Adrenal gland (tissue), 12 donors: ENCODE results near the gene DYRK1A. TPM values are rescaled to one million over a fixed set of nuclear protein-coding genes. Genes with fewer than 3 reads are reported as not detected.

Experiments used
- DNase-seq, 7 donors: peaks; one replicate each; pipeline ENCODE4 v3.0.0-alpha.2; 2019 to 2020
- H3K27ac ChIP-seq, 5 donors: fragments of 200-600 bp; sonication (generic) in 4 of 5; 1 replicate in 3 of 5; 2 replicates in 2 of 5; pipeline versions ENCODE4 v1.5.1 to v1.8.0; 2016 to 2020; ENCODE audit warnings: mild to moderate bottlenecking in 1 of 5
- H3K27me3 ChIP-seq: fragments of 200-600 bp; 2 replicates; pipeline ENCODE4 v1.8.0; 2021
- H3K36me3 ChIP-seq, 2 donors: fragments of 200-600 bp; replicated peaks in 1 of 2; 1 replicate in 1 of 2; 2 replicates in 1 of 2; pipeline versions ENCODE4 v1.5.1 to v1.8.0; 2018 to 2022
- H3K4me1 ChIP-seq, 2 donors: fragments of 200-600 bp; replicated peaks in 1 of 2; 1 replicate in 1 of 2; 2 replicates in 1 of 2; pipeline versions ENCODE4 v1.5.1 to v1.8.0; 2018 to 2021
- H3K4me3 ChIP-seq, 4 donors: fragments of 200-600 bp; sonication (generic) in 3 of 4; one replicate each; pipeline ENCODE4 v1.5.1; 2016 to 2018
- H3K9me3 ChIP-seq, 3 donors: fragments of 200-600 bp; sonication (generic) in 1 of 3; replicated peaks in 1 of 3; 1 replicate in 2 of 3; 2 replicates in 1 of 3; pipeline versions ENCODE4 v1.5.1 to v1.8.0; 2016 to 2021
- CTCF ChIP-seq, 6 experiments: fragments of 450-650 bp in 4 of 6; fragments of 200-600 bp in 2 of 6; sonication (generic) in 1 of 6; IDR thresholded peaks; 1 replicate in 5 of 6; 2 replicates in 1 of 6; pipeline versions ENCODE4 v1.5.1 to v1.8.0; 2016 to 2021; ENCODE audit warnings: antibody characterized with exemption in 6 of 6, mild to moderate bottlenecking in 2 of 6, moderate library complexity in 1 of 6
- POLR2A ChIP-seq, 2 donors: fragments of 450-650 bp; IDR thresholded peaks; one replicate each; pipeline ENCODE4 v1.6.1; 2017; ENCODE audit warnings: antibody characterized with exemption in 2 of 2, mild to moderate bottlenecking in 2 of 2, moderate library complexity in 1 of 2
- WGBS, 4 donors: extraction: QIAGEN DNeasy Blood & Tissue Kit in 2 of 4; methylation state at CpG; one replicate each; pipeline versions ENCODE4 v1.1.5 to v1.1.7; 2013 to 2017; 5-methylcytosine and 5-hydroxymethylcytosine counted together
- intact Hi-C, 2 donors: fragments of 100-400 bp; cut with DNase I; formaldehyde crosslinking; loops; one replicate each; pipeline versions ENCODE4 v1.14.1 to v1.15.0; 2022 to 2023
- polyA plus RNA-seq, 3 donors: library from polyadenylated mRNA; stranded (reverse); fragments of 200-250 nt in 2 of 3; fragments of 350-450 nt in 1 of 3; fragmentation: Illumina TruSeq in 1 of 3; extraction: RNeasy Lipid Tissue Mini Kit (QIAGEN cat#74804) in 1 of 3; gene quantifications; one replicate each; pipeline ENCODE4 v1.2.3, GENCODE V29; 2013 to 2014
- total RNA-seq, 9 donors: library from RNA; depleted of rRNA in 4 of 9; stranded (reverse); fragments of >200 nt in 4 of 9; fragments of 120-200 nt in 1 of 9; fragmentation: NEBNext Ultra II Directional in 1 of 9; extraction: Animal tissue kit (Norgen Biotek cat#: 25700) in 1 of 9; gene quantifications; one replicate each; pipeline versions ENCODE4 v1.1.0 to v1.2.4, GENCODE V29; 2013 to 2023
- donor health status: healthy with polysubstance abuse.
- donor health status: Bipolar disorder and iron deficiency.
- donor health status: DM: yes; HTN: yes; CAD: no.
- donor health status: DM: no; HTN: no; CAD: no.
- donor health status: DM: no; HTN: no; CAD: no.
- donor health status: DM: yes; HTN: yes; CAD: no.

The DYRK1A gene
- total and polyA plus RNA-seq, 12 donors: 23.6 to 92.3 (median 57.7) TPM

GRCh38 chr21:37513383-37513782 lies 146.8 kb downstream of the DYRK1A start:
- H3K27me3 ChIP-seq: no peaks in the 10 kb centered on the region
- peaks cover 8 to 19% of the 10 kb centered on the region in 2 donors for H3K4me1 ChIP-seq
- H3K36me3 ChIP-seq: peaks cover 0 to 51% of the 10 kb centered on the region in 2 donors
- DNase-seq: no peak
- 32 to 56% (median 44%) methylated on average over 3 of the region's 3 CpGs for WGBS, 4 donors
- no peaks in the 10 kb centered on the region for H3K9me3 ChIP-seq
- peak overlapping the region in 1 of 5 donors; percentile 43 for H3K27ac ChIP-seq
- no peak overlapping the region for H3K4me3 ChIP-seq
- intact Hi-C loops: no loop called here
- no peak for TF ChIP-seq CTCF (IDR thresholded peaks at IDR 0.05)
- TF ChIP-seq POLR2A (IDR thresholded peaks at IDR 0.05): no peak

GRCh38 chr21:37514038-37514667 lies 147.6 kb downstream of the DYRK1A start:
- H3K9me3 ChIP-seq: no peaks in the 10 kb centered on the region
- H3K4me3 ChIP-seq: no peak overlapping the region
- peaks cover 0 to 43% of the 10 kb centered on the region in 2 donors for H3K36me3 ChIP-seq
- 81 to 85% (median 83%) methylated on average over 8 of the region's 8 CpGs for WGBS, 4 donors
- peak overlapping the region in 1 of 5 donors; percentile 63 for H3K27ac ChIP-seq
- DNase-seq: no peak
- H3K27me3 ChIP-seq: no peaks in the 10 kb centered on the region
- intact Hi-C loops: no loop called here
- H3K4me1 ChIP-seq: peaks cover 8 to 19% of the 10 kb centered on the region in 2 donors
- TF ChIP-seq CTCF (IDR thresholded peaks at IDR 0.05): no peak
- TF ChIP-seq POLR2A (IDR thresholded peaks at IDR 0.05): no peak

- H3K27ac ChIP-seq: no peak overlapping the region
- H3K27me3 ChIP-seq: no peaks in the 10 kb centered on the region
- H3K4me3 ChIP-seq: no peak overlapping the region
- DNase-seq: no peak
- intact Hi-C loops: no loop called here
- H3K4me1 ChIP-seq: peaks cover 8 to 19% of the 10 kb centered on the region in 2 donors
- TF ChIP-seq POLR2A (IDR thresholded peaks at IDR 0.05) (no peak), CTCF (IDR thresholded peaks at IDR 0.05) (no peak)
- H3K36me3 ChIP-seq: peaks cover 0 to 22% of the 10 kb centered on the region in 2 donors
- H3K9me3 ChIP-seq: no peaks in the 10 kb centered on the region
- 96 to 99% (median 98%) methylated on average over 7 of the region's 7 CpGs for WGBS, 4 donors
Measured at GRCh38 chr21:37516998-37517397, 150.4 kb downstream of the DYRK1A start.

GRCh38 chr21:37520801-37521200 lies 154.2 kb downstream of the DYRK1A start:
- TF ChIP-seq POLR2A (IDR thresholded peaks at IDR 0.05) (no peak), CTCF (IDR thresholded peaks at IDR 0.05) (no peak)
- H3K4me1 ChIP-seq: no peaks in the 10 kb centered on the region
- H3K9me3 ChIP-seq: no peaks in the 10 kb centered on the region
- no peaks in the 10 kb centered on the region for H3K36me3 ChIP-seq
- no peak overlapping the region for H3K4me3 ChIP-seq
- 90 to 95% (median 94%) methylated on average over 11 of the region's 11 CpGs for WGBS, 4 donors
- H3K27ac ChIP-seq: no peak overlapping the region
- H3K27me3 ChIP-seq: no peaks in the 10 kb centered on the region
- DNase-seq: no peak
- intact Hi-C loops: no loop called here
